Suprapubic skin (tissue), 4 donors: ENCODE data around the gene PLCL1. TPM values are rescaled to one million over a fixed set of nuclear protein-coding genes. Genes with fewer than 3 reads are reported as not detected.
"Not testable (repeated sequence)": the region's sequence is repeated elsewhere in the genome, so short reads cannot be mapped to it uniquely, and the experiment has no call there.

ENCODE experiments used
- DNase-seq, 2 donors: peaks; one replicate each; pipeline ENCODE4 v3.0.0-alpha.2; 2019; ENCODE audit warnings: low spot score in 2 of 2
- H3K27ac ChIP-seq: fragments of 200-600 bp; sonication (generic); one replicate; pipeline ENCODE4 v1.5.1; 2019
- H3K27me3 ChIP-seq: fragments of 200-600 bp; sonication (generic); one replicate; pipeline ENCODE4 v1.5.1; 2019
- H3K36me3 ChIP-seq: fragments of 200-600 bp; sonication (generic); one replicate; pipeline ENCODE4 v1.5.1; 2019
- H3K4me1 ChIP-seq: fragments of 200-600 bp; sonication (generic); one replicate; pipeline ENCODE4 v1.5.1; 2019
- H3K4me3 ChIP-seq: fragments of 200-600 bp; sonication (generic); one replicate; pipeline ENCODE4 v1.5.1; 2019; ENCODE audit warnings: mild to moderate bottlenecking
- H3K9me3 ChIP-seq: fragments of 200-600 bp; sonication (generic); one replicate; pipeline ENCODE4 v1.5.1; 2019
- CTCF ChIP-seq, 2 donors: fragments of 200-600 bp in 1 of 2; fragments of 450-650 bp in 1 of 2; sonication (generic) in 1 of 2; IDR thresholded peaks; one replicate each; pipeline ENCODE4 v1.5.1; 2016 to 2019; ENCODE audit warnings: antibody characterized with exemption in 2 of 2, mild to moderate bottlenecking in 1 of 2, moderate library complexity in 1 of 2
- EP300 ChIP-seq: sonication (generic); formaldehyde crosslinking; IDR thresholded peaks from one replicate; pipeline ENCODE4 v1.6.1; 2017; ENCODE audit warnings: antibody characterized with exemption
- POLR2A ChIP-seq, 2 donors: fragments of 450-650 bp; IDR thresholded peaks; one replicate each; pipeline ENCODE4 v1.6.1; 2017; ENCODE audit warnings: antibody characterized with exemption in 2 of 2, mild to moderate bottlenecking in 2 of 2, moderate library complexity in 2 of 2
- POLR2AphosphoS5 ChIP-seq, 3 donors: sonication (generic); formaldehyde crosslinking; IDR thresholded peaks; one replicate each; pipeline ENCODE4 v1.6.1; 2017; ENCODE audit warnings: antibody characterized with exemption in 3 of 3
- WGBS: methylation state at CpG from one replicate; pipeline ENCODE4 v1.1.5; 2018; 5-methylcytosine and 5-hydroxymethylcytosine counted together
- total RNA-seq, 4 donors: library from RNA; depleted of rRNA; stranded (reverse); fragments of >200 nt; gene quantifications; one replicate each; pipeline ENCODE4 v1.1.0, GENCODE V29; 2016

The PLCL1 gene
- total RNA-seq, 4 donors from 2014 or later: 2.4 to 2.6 (median 2.5) TPM

GRCh38 chr2:198017068-198017467 lies 212.7 kb downstream of the PLCL1 start:
- 59% methylated on average over 2 of the region's 2 CpGs for whole genome bisulfite sequencing
- H3K27ac ChIP-seq: no peak overlapping the region
- H3K9me3 ChIP-seq: peaks cover 3% of the 10 kb centered on the region
- no peaks in the 10 kb centered on the region for H3K36me3 ChIP-seq
- no peak overlapping the region for H3K4me3 ChIP-seq
- no peaks in the 10 kb centered on the region for H3K27me3 ChIP-seq
- H3K4me1 ChIP-seq: no peaks in the 10 kb centered on the region
- no peak for DNase-seq
- TF ChIP-seq POLR2A (IDR thresholded peaks at IDR 0.05) (no peak), CTCF (IDR thresholded peaks at IDR 0.05) (no peak)

- Histone ChIP-seq H3K27ac (no peak overlapping the region), H3K4me1 (no peaks in the 10 kb centered on the region), H3K27me3 (no peaks in the 10 kb centered on the region), H3K36me3 (no peaks in the 10 kb centered on the region), H3K9me3 (no peaks in the 10 kb centered on the region), H3K4me3 (no peak overlapping the region)
- 73% methylated on average over 1 of the region's 1 CpG for WGBS
- TF ChIP-seq CTCF (IDR thresholded peaks at IDR 0.05) (no peak), POLR2A (IDR thresholded peaks at IDR 0.05) (no peak)
- no peak for DNase-seq
Measured at GRCh38 chr2:198028955-198029354, 224.6 kb downstream of the PLCL1 start.

GRCh38 chr2:198029576-198029975 lies 225.2 kb downstream of the PLCL1 start:
- DNase-seq, H3K4me3 ChIP-seq, H3K27me3 ChIP-seq, H3K4me1 ChIP-seq, H3K9me3 ChIP-seq, H3K27ac ChIP-seq, H3K36me3 ChIP-seq: not testable (repeated sequence)
- 74% methylated on average over 5 of the region's 5 CpGs for WGBS

GRCh38 chr2:198033626-198034025 lies 229.2 kb downstream of the PLCL1 start:
- Histone ChIP-seq H3K36me3 (no peaks in the 10 kb centered on the region), H3K27me3 (no peaks in the 10 kb centered on the region), H3K27ac (no peak overlapping the region), H3K9me3 (no peaks in the 10 kb centered on the region), H3K4me3 (no peak overlapping the region), H3K4me1 (no peaks in the 10 kb centered on the region)
- 62% methylated on average over 5 of the region's 5 CpGs for WGBS
- DNase-seq: no peak
- no peak for TF ChIP-seq EP300
- no peak for TF ChIP-seq POLR2A (IDR thresholded peaks at IDR 0.05)
- no peak for TF ChIP-seq CTCF (IDR thresholded peaks at IDR 0.05)
- TF ChIP-seq POLR2AphosphoS5 (IDR thresholded peaks at IDR 0.05): no peak

GRCh38 chr2:198036029-198036879 lies 231.9 kb downstream of the PLCL1 start:
- no peak for TF ChIP-seq EP300
- TF ChIP-seq POLR2AphosphoS5 (IDR thresholded peaks at IDR 0.05): no peak
- TF ChIP-seq POLR2A (IDR thresholded peaks at IDR 0.05): no peak
- TF ChIP-seq CTCF (IDR thresholded peaks at IDR 0.05): no peak
- H3K9me3 ChIP-seq: no peaks in the 10 kb centered on the region

GRCh38 chr2:198040835-198041234 lies 236.4 kb downstream of the PLCL1 start:
- Histone ChIP-seq H3K27ac (no peak overlapping the region), H3K36me3 (no peaks in the 10 kb centered on the region), H3K4me1 (no peaks in the 10 kb centered on the region), H3K9me3 (no peaks in the 10 kb centered on the region), H3K27me3 (no peaks in the 10 kb centered on the region), H3K4me3 (no peak overlapping the region)
- DNase-seq: no peak
- TF ChIP-seq EP300 (no peak), CTCF (IDR thresholded peaks at IDR 0.05) (no peak), POLR2AphosphoS5 (IDR thresholded peaks at IDR 0.05) (no peak)
- WGBS: 88% methylated on average over 2 of the region's 2 CpGs

More at GRCh38 chr2:198036029-198036879, 231.9 kb downstream of the PLCL1 start:
- no peak overlapping the region for H3K4me3 ChIP-seq
- H3K27me3 ChIP-seq: no peaks in the 10 kb centered on the region
- H3K27ac ChIP-seq: no peak overlapping the region
- DNase-seq: no peak
- H3K36me3 ChIP-seq: no peaks in the 10 kb centered on the region
- no peaks in the 10 kb centered on the region for H3K4me1 ChIP-seq
- 87% methylated on average over 1 of the region's 1 CpG for WGBS
